SJCRH30 (cell line): Measurements from ENCODE around the gene SLC13A4. TPM values are rescaled to one million over a fixed set of nuclear protein-coding genes. Genes with fewer than 3 reads are reported as not detected.
"Not testable (repeated sequence)": the region's sequence is repeated elsewhere in the genome, so short reads cannot be mapped to it uniquely, and the experiment has no call there.

ENCODE experiments used
- DNase-seq, 2 experiments: peaks; one replicate each; pipeline ENCODE4 v3.0.0-alpha.2; 2015 to 2020
- H3K27ac ChIP-seq: fragments of 250-450 bp; sonication (Bioruptor Pico); 2 replicates; pipeline ENCODE4 v1.5.1; 2020; ENCODE audit warnings: mild to moderate bottlenecking, moderate library complexity
- H3K27me3 ChIP-seq: fragments of 250-450 bp; sonication (Bioruptor Pico); 2 replicates; pipeline ENCODE4 v1.5.1; 2020; ENCODE audit warnings: mild to moderate bottlenecking, moderate library complexity
- H3K36me3 ChIP-seq: fragments of 250-450 bp; sonication (Bioruptor Pico); 2 replicates; pipeline ENCODE4 v1.5.1; 2020; ENCODE audit warnings: mild to moderate bottlenecking, moderate library complexity
- H3K4me1 ChIP-seq: fragments of 250-450 bp; sonication (Bioruptor Pico); 2 replicates; pipeline ENCODE4 v1.5.1; 2020; ENCODE audit warnings: mild to moderate bottlenecking, moderate library complexity
- H3K4me3 ChIP-seq: fragments of 250-450 bp; sonication (Bioruptor Pico); 2 replicates; pipeline ENCODE4 v1.5.1; 2020; ENCODE audit warnings: mild to moderate bottlenecking, moderate library complexity
- H3K9me3 ChIP-seq: fragments of 250-450 bp; sonication (Bioruptor Pico); replicated peaks from 2 replicates; pipeline ENCODE4 v1.5.1; 2020; ENCODE audit warnings: mild to moderate bottlenecking, moderate library complexity
- total RNA-seq: library from RNA; depleted of rRNA; stranded (reverse); fragments of >200 nt; shearing (Covaris generic); gene quantifications from 2 replicates; pipeline ENCODE4 v1.2.3, GENCODE V29; 2014; rRNA removed

Gene SLC13A4, protein sequence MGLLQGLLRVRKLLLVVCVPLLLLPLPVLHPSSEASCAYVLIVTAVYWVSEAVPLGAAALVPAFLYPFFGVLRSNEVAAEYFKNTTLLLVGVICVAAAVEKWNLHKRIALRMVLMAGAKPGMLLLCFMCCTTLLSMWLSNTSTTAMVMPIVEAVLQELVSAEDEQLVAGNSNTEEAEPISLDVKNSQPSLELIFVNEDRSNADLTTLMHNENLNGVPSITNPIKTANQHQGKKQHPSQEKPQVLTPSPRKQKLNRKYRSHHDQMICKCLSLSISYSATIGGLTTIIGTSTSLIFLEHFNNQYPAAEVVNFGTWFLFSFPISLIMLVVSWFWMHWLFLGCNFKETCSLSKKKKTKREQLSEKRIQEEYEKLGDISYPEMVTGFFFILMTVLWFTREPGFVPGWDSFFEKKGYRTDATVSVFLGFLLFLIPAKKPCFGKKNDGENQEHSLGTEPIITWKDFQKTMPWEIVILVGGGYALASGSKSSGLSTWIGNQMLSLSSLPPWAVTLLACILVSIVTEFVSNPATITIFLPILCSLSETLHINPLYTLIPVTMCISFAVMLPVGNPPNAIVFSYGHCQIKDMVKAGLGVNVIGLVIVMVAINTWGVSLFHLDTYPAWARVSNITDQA
- 0.08 and 0.30 TPM in 2 replicates for total RNA-seq

- peaks cover 9% of the 10 kb centered on the region for H3K4me1 ChIP-seq
- H3K36me3 ChIP-seq: no peaks in the 10 kb centered on the region
- DNase-seq: peak; percentile 57 to 75
- H3K9me3 ChIP-seq: no peaks in the 10 kb centered on the region
- no peak within 1 kb of the TSS for H3K27ac ChIP-seq
- no peaks in the 10 kb centered on the region for H3K27me3 ChIP-seq
- peak within 1 kb of the TSS; percentile 25 for H3K4me3 ChIP-seq
Observed at GRCh38 chr7:135728136-135728669, at the start of gene SLC13A4. Gene SLC13A4, minus strand, starts transcription at chr7:135728186. Its CDS starts 690 bp downstream, at chr7:135727496.

GRCh38 chr7:135775915-135776314, 47.9 kb upstream of the SLC13A4 start:
- H3K4me3 ChIP-seq, H3K27ac ChIP-seq, H3K27me3 ChIP-seq, DNase-seq, H3K9me3 ChIP-seq, H3K36me3 ChIP-seq: not testable (repeated sequence)
- peaks cover 28% of the 10 kb centered on the region for H3K4me1 ChIP-seq

GRCh38 chr7:135775230-135775629, 47.2 kb upstream of the SLC13A4 start:
- H3K27me3 ChIP-seq: no peaks in the 10 kb centered on the region
- DNase-seq: no peak
- H3K36me3 ChIP-seq: no peaks in the 10 kb centered on the region
- no peak overlapping the region for H3K27ac ChIP-seq
- H3K9me3 ChIP-seq: peaks cover 9% of the 10 kb centered on the region
- no peak overlapping the region for H3K4me3 ChIP-seq
- H3K4me1 ChIP-seq: peaks cover 28% of the 10 kb centered on the region

DNA sequence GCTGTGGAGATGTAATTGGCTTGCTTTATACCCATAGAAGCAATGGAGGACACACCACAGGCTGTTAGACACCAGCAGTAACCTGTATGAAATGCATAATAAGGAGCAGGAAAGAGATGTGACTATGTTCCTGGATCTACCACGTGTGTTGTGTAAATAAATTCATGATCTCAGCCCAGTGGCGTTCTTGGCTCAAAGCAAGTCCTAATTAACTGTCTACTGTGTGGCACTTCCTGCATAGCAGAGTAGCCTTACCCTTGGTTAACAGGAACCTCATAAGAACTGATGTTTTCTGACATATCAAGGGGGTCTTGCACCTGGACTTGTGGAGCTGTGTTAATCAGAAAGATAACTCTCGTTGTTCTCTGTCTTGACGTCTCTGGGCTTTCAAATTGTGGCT, 46.3 kb upstream of the SLC13A4 start:
- H3K36me3 ChIP-seq: no peaks in the 10 kb centered on the region
- H3K9me3 ChIP-seq: peaks cover 9% of the 10 kb centered on the region
- H3K27ac ChIP-seq: no peak overlapping the region; the same call in 1 of the 2 replicates
- DNase-seq: peak; percentile 25 to 35
- H3K4me1 ChIP-seq: peaks cover 28% of the 10 kb centered on the region
- no peaks in the 10 kb centered on the region for H3K27me3 ChIP-seq
- no peak overlapping the region for H3K4me3 ChIP-seq

DNA sequence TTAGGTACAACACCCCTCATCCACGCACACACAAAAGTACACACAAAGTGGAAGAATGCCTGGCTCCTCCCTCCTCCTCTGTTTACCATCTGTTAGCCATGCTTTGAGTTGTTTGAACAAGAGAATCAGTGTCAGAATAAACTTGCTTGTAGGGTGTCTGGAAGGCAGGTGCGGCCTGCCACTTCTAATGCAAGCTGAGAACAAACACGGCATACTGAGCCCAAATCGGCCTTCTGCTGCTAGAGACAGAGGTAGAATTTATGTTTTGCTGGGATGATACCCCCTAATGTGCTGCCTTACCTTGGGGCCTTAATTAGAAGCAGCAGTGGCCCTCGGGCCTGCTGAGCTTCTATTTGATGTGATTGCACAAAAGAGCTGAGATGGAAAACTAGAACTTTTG, 45.5 kb upstream of the SLC13A4 start:
- H3K9me3 ChIP-seq: peaks cover 6% of the 10 kb centered on the region
- DNase-seq: peak; percentile 22 to 57
- H3K4me1 ChIP-seq: peaks cover 28% of the 10 kb centered on the region
- H3K27me3 ChIP-seq: no peaks in the 10 kb centered on the region
- H3K27ac ChIP-seq: peak overlapping the region; percentile 53; the same call in 1 of the 2 replicates
- no peaks in the 10 kb centered on the region for H3K36me3 ChIP-seq
- H3K4me3 ChIP-seq: no peak overlapping the region

- no peaks in the 10 kb centered on the region for H3K27me3 ChIP-seq
- H3K9me3 ChIP-seq: no peaks in the 10 kb centered on the region
- no peak overlapping the region for H3K4me3 ChIP-seq
- H3K4me1 ChIP-seq: peaks cover 28% of the 10 kb centered on the region
- no peaks in the 10 kb centered on the region for H3K36me3 ChIP-seq
- H3K27ac ChIP-seq: peak overlapping the region; percentile 53
- peak; percentile 26 to 41 for DNase-seq
Observed at GRCh38 chr7:135772639-135773222, 44.7 kb upstream of the SLC13A4 start.

DNA sequence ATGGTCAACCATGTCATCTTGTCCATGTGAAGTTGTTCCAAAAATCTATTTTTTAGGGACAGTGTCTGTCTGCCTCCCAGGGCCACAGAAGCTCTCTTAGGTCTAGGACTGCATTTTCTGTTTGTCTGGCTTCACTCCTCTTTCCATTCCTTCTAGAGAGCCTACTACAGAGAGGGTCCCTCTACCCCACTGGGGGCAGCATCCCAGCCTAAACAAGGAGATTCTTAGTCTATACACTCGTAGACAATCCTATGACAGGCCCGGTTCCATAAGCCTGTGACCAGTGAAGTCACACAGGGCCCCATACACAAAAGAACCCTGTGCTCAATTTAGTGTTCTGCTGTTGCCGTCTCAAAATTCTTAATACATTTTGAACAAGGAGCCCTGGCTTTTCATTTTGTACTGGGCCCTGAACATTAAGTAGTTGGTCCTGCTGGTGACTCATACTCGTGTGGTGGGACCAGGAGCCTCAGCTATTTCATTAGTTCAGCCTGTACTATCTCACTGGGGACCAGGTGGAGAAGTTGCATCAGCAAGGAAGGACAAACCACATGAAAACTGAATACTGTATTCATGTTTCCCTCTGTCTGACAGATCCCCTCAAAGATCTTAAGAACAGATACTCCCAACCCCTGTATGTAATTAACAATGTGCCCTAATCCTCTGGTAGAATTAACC, 44.1 kb upstream of the SLC13A4 start:
- no peaks in the 10 kb centered on the region for H3K27me3 ChIP-seq
- H3K36me3 ChIP-seq: no peaks in the 10 kb centered on the region
- no peak overlapping the region for H3K4me3 ChIP-seq
- H3K27ac ChIP-seq: peak overlapping the region; percentile 53
- peak; percentile 45 to 58 for DNase-seq
- H3K9me3 ChIP-seq: no peaks in the 10 kb centered on the region
- H3K4me1 ChIP-seq: peaks cover 28% of the 10 kb centered on the region

GRCh38 chr7:135771051-135771450, 43.1 kb upstream of the SLC13A4 start:
- H3K4me1 ChIP-seq: peaks cover 28% of the 10 kb centered on the region
- no peaks in the 10 kb centered on the region for H3K36me3 ChIP-seq
- H3K9me3 ChIP-seq: no peaks in the 10 kb centered on the region
- no peak overlapping the region for H3K27ac ChIP-seq
- no peak overlapping the region for H3K4me3 ChIP-seq
- DNase-seq: no peak
- H3K27me3 ChIP-seq: no peaks in the 10 kb centered on the region

DNA sequence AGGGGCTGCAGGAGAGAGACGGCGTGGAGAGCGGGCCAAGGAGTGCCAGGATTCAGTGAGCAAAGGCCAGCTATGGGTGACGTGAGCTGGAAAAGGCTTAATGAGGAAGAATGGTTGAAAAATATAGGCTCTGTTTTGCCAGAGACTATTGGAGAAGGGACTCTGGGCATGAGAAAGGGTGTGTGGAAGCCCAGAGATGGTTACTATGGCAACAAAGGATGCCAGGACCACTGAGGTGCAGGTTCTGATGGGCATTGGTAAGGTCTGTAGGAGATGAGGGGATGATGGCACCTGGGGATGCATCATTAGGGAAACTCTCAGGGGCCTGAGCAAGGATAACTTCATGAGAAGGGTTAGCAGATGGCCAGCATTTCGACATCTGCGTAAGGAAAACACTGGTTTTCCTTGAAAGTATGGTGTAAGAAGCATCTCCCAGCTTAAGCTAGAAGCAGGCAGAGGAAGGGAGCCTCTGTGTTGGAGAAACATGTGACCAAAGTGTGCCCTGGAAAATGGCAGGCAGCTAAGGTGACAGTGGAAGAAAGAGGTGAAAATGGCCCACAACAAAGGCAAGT, 42.2 kb upstream of the SLC13A4 start:
- Histone ChIP-seq H3K9me3 (no peaks in the 10 kb centered on the region), H3K27ac (no peak overlapping the region), H3K36me3 (no peaks in the 10 kb centered on the region), H3K4me3 (no peak overlapping the region), H3K4me1 (peaks cover 28% of the 10 kb centered on the region), H3K27me3 (no peaks in the 10 kb centered on the region)
- DNase-seq: no peak

GRCh38 chr7:135769005-135769802, 41.2 kb upstream of the SLC13A4 start:
- H3K4me1 ChIP-seq: peaks cover 23% of the 10 kb centered on the region
- no peak for DNase-seq
- no peak overlapping the region for H3K27ac ChIP-seq
- H3K9me3 ChIP-seq: no peaks in the 10 kb centered on the region
- H3K4me3 ChIP-seq: no peak overlapping the region
- no peaks in the 10 kb centered on the region for H3K27me3 ChIP-seq
- no peaks in the 10 kb centered on the region for H3K36me3 ChIP-seq

DNA sequence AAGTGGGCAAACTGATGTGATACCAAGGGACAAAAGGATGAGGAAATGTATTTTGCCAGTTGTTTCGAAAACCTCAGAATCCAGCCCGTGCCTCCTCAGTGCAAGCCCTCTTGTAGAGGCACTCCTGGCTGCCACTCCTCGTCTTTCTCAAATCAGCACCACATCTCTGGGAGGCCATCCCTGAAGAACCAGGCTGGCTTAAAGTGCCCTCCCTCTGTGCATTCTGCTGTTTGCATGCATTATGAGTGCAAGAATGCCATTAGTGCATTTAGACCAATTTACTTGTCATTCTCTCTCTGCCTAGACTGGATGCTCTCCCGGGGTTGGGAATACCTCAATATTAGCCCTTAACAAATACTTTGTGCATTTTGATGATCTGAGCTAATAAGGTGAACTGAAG, 40.5 kb upstream of the SLC13A4 start:
- no peaks in the 10 kb centered on the region for H3K36me3 ChIP-seq
- no peak overlapping the region for H3K27ac ChIP-seq
- no peak overlapping the region for H3K4me3 ChIP-seq
- H3K27me3 ChIP-seq: no peaks in the 10 kb centered on the region
- no peaks in the 10 kb centered on the region for H3K9me3 ChIP-seq
- H3K4me1 ChIP-seq: peaks cover 18% of the 10 kb centered on the region
- no peak for DNase-seq

GRCh38 chr7:135768064-135768463, 40.1 kb upstream of the SLC13A4 start:
- H3K4me1 ChIP-seq: peaks cover 16% of the 10 kb centered on the region
- no peak overlapping the region for H3K4me3 ChIP-seq
- no peak overlapping the region for H3K27ac ChIP-seq
- H3K27me3 ChIP-seq: no peaks in the 10 kb centered on the region
- DNase-seq: no peak
- H3K36me3 ChIP-seq: no peaks in the 10 kb centered on the region
- H3K9me3 ChIP-seq: no peaks in the 10 kb centered on the region

DNA sequence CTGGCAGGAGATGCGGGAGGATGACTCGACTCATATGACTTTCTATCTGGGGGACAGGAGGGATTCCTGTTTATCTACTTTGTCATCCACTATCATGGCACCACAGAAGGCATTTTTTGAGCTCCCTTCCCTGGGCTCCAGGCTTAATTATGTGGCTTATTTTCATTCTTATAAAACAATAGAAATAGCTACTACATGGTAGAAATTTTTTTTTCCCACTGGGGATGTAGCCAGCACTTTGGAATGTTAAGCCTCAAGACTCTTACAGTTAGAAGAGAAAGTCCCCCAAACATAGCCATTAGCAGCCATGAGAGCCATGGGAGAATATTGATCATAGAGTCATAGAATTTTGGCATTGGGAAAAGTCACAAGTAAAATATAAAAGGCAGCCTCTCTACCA, 35.3 kb upstream of the SLC13A4 start:
- Histone ChIP-seq H3K4me1 (0 out of 2 replicates have a peak, but pooled peaks cover 2% of the 10 kb centered on the region), H3K27me3 (no peaks in the 10 kb centered on the region), H3K9me3 (no peaks in the 10 kb centered on the region; the same call in 1 of the 2 replicates), H3K36me3 (no peaks in the 10 kb centered on the region), H3K27ac (no peak overlapping the region), H3K4me3 (no peak overlapping the region)
- DNase-seq: no peak
